ENCODE measurements around the gene TOPAZ1. TPM values are rescaled to one million over a fixed set of nuclear protein-coding genes. Genes with fewer than 3 reads are reported as not detected.

Gene TOPAZ1
- not detected for total RNA-seq

DNA sequence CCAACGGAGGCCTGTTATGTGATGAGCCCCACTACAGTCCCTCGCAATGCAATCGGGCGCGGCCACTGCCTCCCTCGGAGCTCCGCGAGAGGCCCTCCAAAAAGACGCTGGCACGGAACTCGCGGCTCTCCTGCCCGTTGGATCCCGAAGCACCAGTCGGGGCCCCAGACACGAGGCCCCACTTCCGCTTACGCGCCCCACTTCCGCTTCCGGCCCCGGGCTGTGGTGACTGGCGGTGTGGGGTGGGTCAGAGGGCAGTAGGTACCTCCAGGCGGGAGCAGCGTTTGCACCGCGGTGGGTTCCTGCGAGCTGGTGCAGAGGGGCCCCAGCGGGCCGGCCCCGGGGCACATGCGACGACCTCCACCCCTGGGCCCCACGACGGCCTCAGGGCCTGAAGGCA is at the start of gene TOPAZ1:
TOPAZ1 (plus strand) TSS at position 181 of the 400 bp plus-strand sequence; CDS start at position 349, 168 bp downstream.
- no peak for ATAC-seq

DNA sequence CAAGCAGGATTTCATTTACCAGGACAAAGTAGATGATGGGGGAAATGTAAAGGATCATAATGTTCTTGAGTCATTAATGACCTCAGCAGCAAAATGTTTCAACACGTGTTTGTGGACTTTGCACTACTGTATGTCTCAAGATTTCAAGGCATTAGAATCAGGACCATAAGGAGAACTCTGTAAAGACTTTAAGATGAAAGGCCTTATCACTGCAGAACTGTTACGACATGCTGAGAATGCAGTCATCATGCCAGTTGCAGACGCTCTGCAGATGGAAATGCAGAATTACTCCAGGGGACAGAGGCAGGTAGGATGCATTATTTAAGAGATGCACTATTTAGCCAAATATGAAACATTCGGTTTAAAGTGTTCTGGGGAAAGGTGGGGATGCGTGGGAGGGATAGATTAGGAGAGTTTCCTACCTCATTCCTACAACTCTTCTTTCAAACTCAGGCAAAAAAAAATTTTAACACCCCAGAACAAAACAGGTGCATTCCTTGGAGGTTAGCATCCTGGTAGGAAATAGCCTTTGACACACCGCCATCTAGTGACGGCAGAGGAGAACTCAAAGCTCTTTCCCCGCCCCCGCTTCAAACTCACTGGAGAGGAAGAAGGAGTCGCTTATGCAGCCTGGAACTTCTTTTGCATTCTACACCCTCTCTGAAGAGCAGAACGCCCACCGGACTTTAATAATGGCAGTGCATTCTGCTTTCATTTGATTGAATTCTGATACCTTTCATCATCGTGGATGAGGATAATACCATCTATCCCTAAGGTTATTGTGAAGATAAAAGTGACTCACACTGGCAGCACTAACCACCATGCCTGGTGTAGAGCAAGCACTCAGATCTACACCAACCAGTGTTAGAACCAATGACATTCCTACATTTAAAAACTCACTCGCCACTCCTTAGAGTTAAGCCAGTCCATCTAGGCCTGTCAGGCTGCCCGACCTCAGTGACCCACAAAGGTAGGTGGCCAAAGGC is 43.1 kb upstream of the TOPAZ1 start:
- Mint-ChIP-seq H3K36me3 (no peaks in the 10 kb centered on the region), H3K27ac (no peak overlapping the region), H3K9me3 (no peaks in the 10 kb centered on the region)
- DNase-seq (ENCODE audit: low spot score in 2 of 2) (peak in 1 of 2 donors; percentile 68), ATAC-seq (peak; percentile 75 to 78)

More for the DNA sequence above, at the start of gene TOPAZ1:
- DNase-seq (ENCODE audit: low spot score in 2 of 2), result no peak
- no peak within 1 kb of the TSS for H3K27ac Mint-ChIP-seq
- no peaks in the 10 kb centered on the region for H3K36me3 Mint-ChIP-seq
- no peaks in the 10 kb centered on the region for H3K9me3 Mint-ChIP-seq

DNA sequence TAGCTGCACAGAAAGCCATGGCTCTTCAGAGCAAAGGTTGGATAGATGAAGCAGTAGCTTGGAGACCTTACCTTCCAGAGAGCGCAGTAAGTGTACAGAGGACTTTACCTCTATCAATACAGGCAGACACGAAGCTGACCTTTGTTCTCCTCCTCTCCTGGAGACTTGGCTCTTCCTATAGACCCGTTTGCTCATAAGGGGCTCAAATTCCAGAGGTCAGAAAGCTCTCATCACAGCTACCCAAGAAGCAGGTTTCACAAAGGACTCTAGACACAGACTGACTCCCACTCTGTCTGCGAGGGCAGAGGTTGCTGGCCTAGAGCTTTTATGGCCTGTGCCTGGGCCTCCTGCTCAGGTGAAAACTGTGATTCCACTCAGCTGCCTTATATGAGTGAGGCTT is 35.4 kb upstream of the TOPAZ1 start:
- Mint-ChIP-seq H3K36me3 (peaks cover 0 to 5% of the 10 kb centered on the region in 2 donors), H3K9me3 (no peaks in the 10 kb centered on the region), H3K27ac (no peak overlapping the region)
- no peak for DNase-seq (ENCODE audit: low spot score in 2 of 2)
- no peak for ATAC-seq

DNA sequence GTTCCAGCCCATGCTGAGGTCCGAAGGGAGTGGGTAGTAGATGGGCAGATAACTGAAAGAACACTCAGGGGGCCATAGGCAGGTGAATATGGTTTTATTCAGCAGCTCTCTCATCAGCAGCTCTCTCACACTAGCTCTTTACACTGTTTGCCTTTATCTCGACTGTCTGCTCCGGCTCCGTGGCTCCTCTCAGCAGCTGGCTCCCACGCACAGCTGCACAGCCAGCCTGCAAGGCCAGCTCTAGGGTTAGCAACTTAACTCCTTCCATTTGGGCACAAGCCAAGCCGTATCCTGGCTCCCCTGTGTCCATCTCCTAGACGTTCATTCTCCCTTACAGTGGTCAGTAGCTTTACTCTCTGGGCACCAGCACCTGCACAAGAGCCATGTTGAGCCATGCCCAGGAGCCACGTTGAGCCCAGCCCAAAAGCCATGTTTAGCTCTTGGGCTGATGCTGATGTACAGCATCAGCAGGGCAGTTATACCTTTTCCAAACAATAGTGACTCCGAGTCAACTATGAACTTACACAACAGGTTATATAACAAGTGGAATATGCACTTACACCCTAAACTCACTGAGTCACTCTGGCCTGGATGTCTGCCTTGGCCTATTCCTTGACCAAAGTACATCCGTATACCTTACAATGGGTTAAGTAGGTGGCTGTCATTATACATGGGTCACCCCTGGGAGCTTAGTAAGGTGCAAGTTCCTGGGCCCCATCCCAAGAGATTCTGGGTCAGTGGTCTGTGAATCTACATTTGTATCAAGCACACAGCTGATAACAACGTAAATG is 34.6 kb upstream of the TOPAZ1 start:
- DNase-seq (ENCODE audit: low spot score in 2 of 2) (no peak), ATAC-seq (no peak)
- Mint-ChIP-seq H3K27ac (no peak overlapping the region), H3K9me3 (no peaks in the 10 kb centered on the region), H3K36me3 (peaks cover 0 to 5% of the 10 kb centered on the region in 2 donors)

DNA sequence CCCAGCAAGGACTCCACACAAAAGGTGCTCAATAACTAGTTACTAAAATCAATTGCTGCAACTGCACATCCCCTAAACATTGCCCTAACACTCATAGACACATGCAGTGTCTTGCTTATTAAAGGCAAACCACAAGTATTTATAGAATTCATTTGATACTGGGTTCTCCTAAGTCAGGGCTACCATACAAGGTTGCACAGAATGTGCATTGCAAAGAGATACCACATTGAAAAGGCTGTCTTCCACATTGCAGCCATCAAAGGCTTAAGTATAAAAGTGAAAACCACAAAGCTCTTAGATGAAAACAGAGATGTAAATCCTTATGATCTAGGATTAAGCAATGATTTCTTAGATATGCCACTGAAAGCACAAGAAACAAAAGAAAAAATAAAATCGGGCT is 33.6 kb upstream of the TOPAZ1 start:
- ATAC-seq (peak; percentile 34 to 89), DNase-seq (ENCODE audit: low spot score in 2 of 2) (no peak)
- Mint-ChIP-seq H3K36me3 (peaks cover 0 to 5% of the 10 kb centered on the region in 2 donors), H3K27ac (no peak overlapping the region), H3K9me3 (no peaks in the 10 kb centered on the region)

DNA sequence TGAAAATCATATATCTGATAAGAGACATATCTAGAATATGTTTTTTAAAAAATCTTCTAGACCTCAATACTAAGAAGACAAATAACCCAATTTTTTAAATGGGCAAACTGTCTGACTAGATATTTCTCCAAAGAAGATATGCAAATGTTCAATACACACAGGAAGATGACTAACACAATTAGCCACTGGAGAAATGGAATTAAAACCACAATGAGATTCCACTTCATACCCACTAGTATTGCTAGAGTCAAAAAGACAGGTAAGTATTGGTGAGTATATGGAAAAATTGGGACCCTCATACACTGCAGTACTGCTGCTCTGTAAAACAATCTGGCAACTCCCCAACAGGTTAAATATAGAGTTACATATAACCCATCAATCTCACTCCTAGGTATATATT is 33.1 kb upstream of the TOPAZ1 start:
- Mint-ChIP-seq H3K36me3 (peaks cover 0 to 5% of the 10 kb centered on the region in 2 donors), H3K9me3 (no peaks in the 10 kb centered on the region), H3K27ac (no peak overlapping the region)
- ATAC-seq (peak in 1 of 2 donors; percentile 59), DNase-seq (ENCODE audit: low spot score in 2 of 2) (no peak)

DNA sequence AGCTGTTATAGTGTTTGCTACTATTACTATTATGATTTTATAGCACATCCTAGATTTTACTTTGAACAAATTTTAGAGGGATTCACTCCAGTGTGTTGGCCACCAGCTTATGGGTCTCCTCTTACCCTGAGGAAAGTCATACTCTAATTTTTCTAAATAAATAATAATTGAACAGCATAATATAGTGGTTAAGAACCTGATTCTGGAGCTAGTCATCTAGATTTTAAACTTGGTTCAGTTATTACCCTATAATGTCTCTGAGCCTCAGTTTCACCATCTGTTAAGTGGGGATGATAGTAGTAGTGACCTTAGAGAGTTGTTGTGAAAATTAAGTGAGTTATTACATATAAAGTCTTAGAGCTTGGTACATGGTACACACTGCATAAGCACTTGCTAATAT is 30.7 kb upstream of the TOPAZ1 start:
- ATAC-seq (no peak), DNase-seq (ENCODE audit: low spot score in 2 of 2) (no peak)
- Mint-ChIP-seq H3K27ac (no peak overlapping the region), H3K9me3 (peaks cover 0 to 4% of the 10 kb centered on the region in 2 donors), H3K36me3 (peaks cover under 1 to 6% of the 10 kb centered on the region in 2 donors)

DNA sequence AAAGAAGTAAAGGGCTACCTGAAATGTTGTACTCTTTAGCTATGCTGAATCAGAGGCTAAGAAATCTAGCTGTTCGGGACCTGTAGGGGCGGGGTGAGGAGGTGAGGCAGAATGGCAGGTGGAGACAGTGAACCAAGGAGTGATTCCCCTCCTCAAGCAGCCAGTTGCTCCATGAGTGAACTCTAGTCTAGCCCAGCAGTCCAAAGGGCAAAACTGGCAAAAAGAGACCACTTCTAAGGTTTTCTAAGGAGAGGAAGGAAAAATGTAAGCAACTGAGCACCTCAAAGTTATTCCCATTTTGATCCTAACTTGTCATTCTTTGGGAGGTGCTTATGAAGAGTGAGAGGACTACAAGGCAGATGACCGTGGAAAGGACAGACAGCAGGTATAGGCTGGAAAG is 19.3 kb upstream of the TOPAZ1 start:
- H3K27ac Mint-ChIP-seq, result no peak overlapping the region
- DNase-seq (ENCODE audit: low spot score in 2 of 2) (no peak), ATAC-seq (no peak)
- no peaks in the 10 kb centered on the region for H3K36me3 Mint-ChIP-seq
- H3K9me3 Mint-ChIP-seq, result no peaks in the 10 kb centered on the region

DNA sequence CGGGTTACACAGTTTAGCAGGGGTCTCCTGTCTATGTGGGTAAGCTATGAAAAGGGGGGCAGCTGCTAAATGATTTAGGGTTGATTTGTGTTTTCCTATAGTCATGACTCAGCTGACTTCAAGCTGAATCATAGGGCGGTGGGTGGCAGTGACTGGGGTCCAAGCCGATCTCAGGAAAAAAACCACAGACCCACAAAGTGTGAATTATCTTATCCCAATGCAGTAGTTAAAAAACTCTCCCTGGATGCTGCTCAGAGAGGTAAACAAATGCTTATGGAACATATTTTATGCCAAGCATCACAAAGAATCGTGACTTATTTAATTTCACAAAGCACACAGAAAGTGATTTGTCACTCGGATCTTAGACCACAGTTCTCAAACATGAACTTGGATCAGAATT is 18.4 kb upstream of the TOPAZ1 start:
- H3K27ac Mint-ChIP-seq, result no peak overlapping the region
- ATAC-seq (no peak), DNase-seq (ENCODE audit: low spot score in 2 of 2) (no peak)
- no peaks in the 10 kb centered on the region for H3K9me3 Mint-ChIP-seq
- no peaks in the 10 kb centered on the region for H3K36me3 Mint-ChIP-seq

DNA sequence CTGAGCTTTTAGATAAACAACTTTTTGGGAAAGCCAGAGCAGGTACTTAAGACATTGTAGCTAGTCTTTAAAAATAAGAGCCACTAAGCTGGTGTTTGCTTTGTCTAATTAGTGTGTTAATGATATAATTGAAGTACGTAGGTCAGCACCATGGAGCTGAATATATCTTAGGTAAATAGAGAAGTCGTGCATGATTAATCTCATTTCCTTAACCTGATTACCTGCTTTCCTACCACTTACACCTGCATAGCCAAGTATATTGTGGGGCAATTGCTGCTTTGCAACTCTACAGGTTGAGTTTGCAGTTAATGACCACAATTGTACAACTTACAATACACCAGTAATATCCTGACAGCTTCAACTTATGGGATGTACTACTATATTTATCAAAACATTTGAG is 17.6 kb upstream of the TOPAZ1 start:
- no peaks in the 10 kb centered on the region for H3K9me3 Mint-ChIP-seq
- ATAC-seq, result no peak

DNA sequence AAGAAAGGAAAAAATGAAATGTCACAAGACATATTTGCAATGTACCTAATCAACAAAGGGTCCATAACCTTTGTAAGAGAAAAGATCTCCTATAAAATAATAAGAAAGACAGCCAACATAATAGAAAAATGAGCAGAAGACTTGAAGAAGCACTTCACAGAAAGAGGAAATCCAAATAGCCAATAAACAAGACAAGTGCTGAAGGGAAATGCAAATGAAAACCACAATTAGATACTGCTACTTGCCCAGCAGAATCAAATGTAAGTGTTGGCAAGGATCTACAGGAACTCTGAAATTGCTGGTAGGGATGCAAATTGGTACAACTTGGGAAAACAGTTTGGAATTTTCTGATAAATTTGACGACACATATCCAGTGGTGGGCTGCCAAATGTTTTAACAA is 15.1 kb upstream of the TOPAZ1 start:
- Mint-ChIP-seq H3K27ac (no peak overlapping the region), H3K36me3 (no peaks in the 10 kb centered on the region), H3K9me3 (no peaks in the 10 kb centered on the region)
- DNase-seq (ENCODE audit: low spot score in 2 of 2), result no peak
- no peak for ATAC-seq

More for the DNA sequence above, 17.6 kb upstream of the TOPAZ1 start:
- H3K27ac Mint-ChIP-seq, result no peak overlapping the region
- H3K36me3 Mint-ChIP-seq, result no peaks in the 10 kb centered on the region
- no peak for DNase-seq (ENCODE audit: low spot score in 2 of 2)

DNA sequence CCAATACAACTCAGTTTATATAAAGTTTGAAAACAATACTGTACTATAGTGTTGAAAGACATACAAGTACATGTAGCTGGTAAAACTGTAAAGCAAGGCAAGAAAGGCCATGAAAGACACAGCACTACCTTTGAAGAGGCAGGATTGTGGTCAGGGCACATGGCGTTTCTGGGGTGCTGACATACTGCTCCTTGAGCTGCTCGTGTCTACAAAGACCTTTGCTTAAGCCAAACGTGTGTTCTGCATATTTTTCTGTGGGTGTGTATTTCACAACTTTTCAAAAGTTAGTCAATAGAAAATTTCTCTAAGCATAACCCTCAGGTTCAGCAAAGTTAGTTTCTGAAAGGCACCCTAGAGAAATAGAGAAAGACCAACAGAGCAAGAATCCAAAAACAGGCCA is 14.1 kb upstream of the TOPAZ1 start:
- Mint-ChIP-seq H3K27ac (no peak overlapping the region), H3K36me3 (no peaks in the 10 kb centered on the region), H3K9me3 (no peaks in the 10 kb centered on the region)
- ATAC-seq (no peak), DNase-seq (ENCODE audit: low spot score in 2 of 2) (no peak)

DNA sequence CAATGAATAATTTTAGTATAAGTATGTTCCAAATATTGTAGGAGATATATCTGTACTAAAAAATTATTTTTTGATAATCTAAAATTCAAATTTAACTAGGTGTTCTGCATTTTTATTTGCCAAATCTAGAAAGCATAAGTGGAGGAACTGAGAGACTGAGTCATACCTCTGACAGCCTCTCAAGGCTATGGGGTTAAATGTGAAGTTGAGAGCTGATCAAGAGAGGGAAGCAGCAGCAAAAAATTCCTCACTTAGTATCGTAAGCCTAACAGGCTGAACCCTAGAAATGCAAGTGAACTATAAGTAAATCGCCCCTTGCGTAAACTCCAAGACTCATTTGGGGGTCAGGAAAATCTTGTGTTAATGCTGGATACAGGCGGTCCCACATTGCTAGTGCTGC is 12.8 kb upstream of the TOPAZ1 start:
- H3K9me3 Mint-ChIP-seq, result no peaks in the 10 kb centered on the region
- ATAC-seq, result no peak
- H3K27ac Mint-ChIP-seq, result no peak overlapping the region
- no peaks in the 10 kb centered on the region for H3K36me3 Mint-ChIP-seq
- DNase-seq (ENCODE audit: low spot score in 2 of 2), result no peak

DNA sequence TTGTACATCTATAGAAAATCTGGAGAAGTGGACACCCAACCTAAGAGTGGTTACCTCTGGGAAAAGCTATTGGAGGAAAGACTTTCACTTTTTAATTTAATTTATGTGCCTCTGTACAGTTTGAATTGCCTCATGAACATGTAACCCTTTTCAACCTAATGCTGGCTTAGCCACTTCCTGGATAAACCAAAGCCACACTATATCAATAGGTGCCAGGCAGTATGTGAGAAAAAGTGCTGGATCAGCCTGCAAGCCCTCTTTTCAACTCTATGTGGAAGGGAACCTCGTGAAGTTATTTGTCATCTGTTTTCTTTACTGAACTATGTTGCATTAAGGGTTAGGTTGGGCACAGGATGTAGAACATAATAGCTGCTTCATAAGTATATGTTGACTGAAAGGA is 9.3 kb upstream of the TOPAZ1 start:
- Mint-ChIP-seq H3K9me3 (no peaks in the 10 kb centered on the region), H3K36me3 (no peaks in the 10 kb centered on the region), H3K27ac (no peak overlapping the region)
- DNase-seq (ENCODE audit: low spot score in 2 of 2), result no peak
- ATAC-seq, result no peak

DNA sequence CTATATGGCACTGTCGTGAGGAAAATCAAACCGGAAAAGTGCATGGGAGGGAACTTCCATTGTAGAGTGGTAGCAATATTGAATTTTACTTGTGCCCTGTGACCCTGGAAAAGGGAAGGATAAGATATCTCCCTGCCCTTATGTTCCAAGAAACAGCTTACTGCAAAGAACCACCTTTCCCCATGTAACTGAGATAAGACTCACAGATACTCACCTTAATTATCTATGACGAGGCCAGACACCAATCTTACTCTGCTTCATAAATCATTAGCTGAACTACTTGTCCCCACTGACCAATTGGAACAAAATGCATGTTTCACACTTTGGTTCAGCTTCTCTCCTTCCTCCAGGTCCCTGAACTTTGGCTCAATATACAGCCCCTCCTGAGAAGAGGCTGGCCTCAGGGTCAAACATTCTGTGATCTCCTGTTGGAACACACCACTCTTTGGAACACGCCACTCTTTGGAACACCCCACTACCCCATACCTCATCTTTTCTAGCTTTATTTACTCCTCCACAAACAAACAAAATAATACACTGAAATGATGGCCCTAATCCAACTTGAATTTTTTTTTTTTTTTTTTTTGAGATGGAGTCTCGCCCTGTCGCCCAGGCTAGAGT is 6.9 kb upstream of the TOPAZ1 start:
- H3K36me3 Mint-ChIP-seq, result no peaks in the 10 kb centered on the region
- no peaks in the 10 kb centered on the region for H3K9me3 Mint-ChIP-seq
- DNase-seq (ENCODE audit: low spot score in 2 of 2) (no peak), ATAC-seq (no peak)
- H3K27ac Mint-ChIP-seq, result no peak overlapping the region

DNA sequence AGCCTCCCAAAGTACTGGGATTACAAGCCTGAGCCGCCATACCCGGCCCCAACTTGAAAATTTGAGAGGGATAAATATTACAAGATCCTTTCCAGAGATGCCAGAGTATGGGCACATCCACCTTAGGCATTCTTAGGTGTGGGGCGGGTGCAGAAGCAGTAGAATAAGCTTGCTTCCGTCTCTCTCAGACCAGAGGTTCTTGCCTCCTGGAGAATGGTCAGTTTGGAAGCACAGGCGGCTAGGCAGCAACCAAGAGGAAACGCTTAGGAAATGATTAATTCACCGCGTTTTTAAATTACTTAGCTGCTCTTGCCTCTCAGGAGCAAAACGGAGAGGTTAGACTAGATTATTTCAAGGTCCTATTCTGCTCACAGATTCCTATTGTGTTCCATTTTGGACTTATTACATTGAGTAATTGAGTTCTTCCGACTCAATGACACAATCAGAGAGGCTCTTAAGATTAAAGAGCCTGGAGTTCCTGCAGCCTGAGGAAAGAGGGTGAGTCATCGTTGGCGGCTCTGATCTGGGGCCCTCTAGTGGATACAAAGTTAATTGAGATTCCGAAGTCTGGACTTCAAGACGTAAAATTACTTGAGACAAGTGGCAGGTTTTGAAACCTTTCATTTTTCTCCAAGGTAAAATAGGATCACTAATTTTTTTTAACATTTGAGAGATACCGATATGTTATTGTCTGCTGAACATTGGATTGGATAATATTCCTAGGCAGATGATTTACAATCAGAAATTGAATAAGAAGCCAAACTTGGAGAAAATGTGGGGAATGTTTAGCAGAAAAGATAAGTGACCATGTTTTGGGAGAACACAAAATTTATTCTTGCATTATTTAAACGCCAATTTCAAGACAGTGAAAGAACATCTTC is 5.8 kb upstream of the TOPAZ1 start:
- DNase-seq (ENCODE audit: low spot score in 2 of 2) (peak in 1 of 2 donors; percentile 49), ATAC-seq (peak; percentile 83 to 91)
- no peaks in the 10 kb centered on the region for H3K36me3 Mint-ChIP-seq
- H3K27ac Mint-ChIP-seq, result no peak overlapping the region
- H3K9me3 Mint-ChIP-seq, result no peaks in the 10 kb centered on the region

Data from activated naive CD4-positive, alpha-beta T cell treated with anti-CD3 and anti-CD28 coated beads, Interleukin-2, amount 50 U/mL, for 72 hours (primary cell).